Superior temporal gyrus (tissue), 1 donor: Measurements from ENCODE around the gene VEPH1.

Experiments
- DNase-seq: peaks from one replicate; pipeline ENCODE4 v3.0.0-alpha.2; 2016; ENCODE audit errors: extremely low spot score

VEPH1 gene

DNA sequence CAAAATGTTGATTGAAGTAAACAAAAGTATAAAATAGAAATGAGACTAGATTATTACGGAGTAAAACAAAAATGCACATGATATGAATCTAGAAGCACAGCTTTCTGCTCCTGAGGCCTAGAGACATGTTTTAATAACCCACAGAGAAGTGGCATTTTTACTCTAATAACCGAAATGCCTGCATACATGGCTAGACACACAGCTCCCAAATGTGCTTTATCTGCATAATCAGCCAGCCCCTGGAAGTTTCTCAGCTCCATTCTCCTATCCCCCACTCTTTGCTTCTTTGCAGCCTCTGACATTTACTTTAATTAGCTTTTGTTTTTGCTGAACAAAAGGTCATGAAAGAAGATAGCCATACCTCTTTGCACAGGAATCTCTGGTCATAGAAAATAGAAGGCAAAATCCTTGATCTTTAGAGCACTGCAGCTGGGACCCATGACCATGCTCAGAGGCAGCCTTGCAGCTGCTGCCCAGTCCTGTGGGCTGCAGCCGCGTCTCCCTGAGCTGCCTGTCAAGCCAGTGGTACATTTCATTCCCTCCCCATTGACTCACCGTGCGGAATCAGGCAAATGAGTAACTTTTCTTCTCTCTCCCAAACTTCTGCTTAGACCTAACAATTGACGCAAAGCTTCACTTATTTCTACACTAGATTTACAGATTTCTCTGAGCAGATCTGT lies at the start of gene VEPH1:
VEPH1 (minus strand) TSS at position 501 of the 680 bp plus-strand sequence. CDS start 8,067 bp downstream, outside the sequence.
- no peak for DNase-seq

DNA sequence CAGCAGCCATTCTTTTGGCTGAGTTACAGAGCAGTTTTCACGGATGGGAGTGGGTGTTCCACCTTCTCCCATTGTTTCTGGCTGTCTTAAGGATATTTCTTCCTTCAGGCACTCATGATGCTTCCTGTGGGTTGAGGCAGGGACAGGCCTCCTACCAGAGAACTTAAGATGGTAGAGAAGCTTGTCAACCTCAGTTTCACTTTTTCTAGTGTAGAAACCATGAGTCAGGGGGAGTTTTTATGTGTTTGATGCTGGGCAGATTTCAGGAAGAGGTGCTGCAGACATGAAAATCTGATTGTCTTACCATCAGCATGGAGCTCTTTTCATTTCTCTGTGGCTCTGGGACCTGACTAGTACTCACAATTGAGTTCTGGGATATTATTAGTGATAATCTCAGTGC lies 48.7 kb upstream of the VEPH1 start:
- no peak for DNase-seq

DNA sequence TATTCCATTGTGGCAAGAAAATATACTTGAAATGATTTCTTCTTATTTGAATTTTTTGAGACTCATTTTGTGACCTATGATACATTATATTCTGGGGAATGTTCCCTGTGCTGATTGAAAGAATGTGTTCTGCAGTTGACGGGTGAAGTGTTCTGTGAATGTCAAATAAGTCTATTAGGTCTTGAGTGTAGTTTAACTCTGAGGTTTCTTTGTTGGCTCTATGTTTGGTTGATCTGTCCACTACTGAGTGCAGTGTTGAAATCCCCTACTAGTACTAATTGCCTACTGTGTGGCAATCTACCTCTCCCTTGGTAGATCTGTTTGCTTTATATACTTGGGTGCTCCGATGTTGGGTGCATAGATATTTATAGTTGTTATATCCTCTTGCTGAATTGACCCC lies 46.3 kb upstream of the VEPH1 start:
- DNase-seq, result no peak

DNA sequence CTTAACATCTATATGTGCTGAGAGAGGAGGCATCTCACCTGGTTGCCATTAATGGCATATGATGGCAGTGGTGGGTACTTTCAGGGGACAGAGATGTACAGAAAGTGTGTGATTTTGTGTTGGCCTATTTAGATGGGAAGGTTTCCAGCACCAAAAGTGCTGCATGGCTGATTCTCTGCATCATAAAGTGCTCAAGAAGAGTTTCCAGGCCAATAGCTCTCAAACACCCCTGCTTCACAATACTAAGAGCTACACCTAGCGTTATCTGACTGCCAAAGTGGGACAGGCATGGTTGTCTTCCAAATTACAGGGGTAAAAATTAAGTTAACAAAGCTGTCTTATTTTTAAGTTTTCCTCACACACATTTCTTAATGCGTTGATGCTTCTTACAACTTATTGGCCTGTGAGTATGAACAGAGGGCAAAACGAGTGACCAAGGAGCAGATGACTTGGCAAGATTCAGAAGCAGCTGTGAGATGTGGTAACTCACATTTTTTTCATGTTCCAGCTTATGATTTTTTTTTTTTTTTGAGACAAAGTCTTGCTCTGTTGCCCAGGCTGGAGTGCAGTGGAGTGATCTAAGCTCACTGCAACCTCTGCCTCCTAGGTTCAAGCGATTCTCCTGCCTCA lies 41.4 kb upstream of the VEPH1 start:
- no peak for DNase-seq

DNA sequence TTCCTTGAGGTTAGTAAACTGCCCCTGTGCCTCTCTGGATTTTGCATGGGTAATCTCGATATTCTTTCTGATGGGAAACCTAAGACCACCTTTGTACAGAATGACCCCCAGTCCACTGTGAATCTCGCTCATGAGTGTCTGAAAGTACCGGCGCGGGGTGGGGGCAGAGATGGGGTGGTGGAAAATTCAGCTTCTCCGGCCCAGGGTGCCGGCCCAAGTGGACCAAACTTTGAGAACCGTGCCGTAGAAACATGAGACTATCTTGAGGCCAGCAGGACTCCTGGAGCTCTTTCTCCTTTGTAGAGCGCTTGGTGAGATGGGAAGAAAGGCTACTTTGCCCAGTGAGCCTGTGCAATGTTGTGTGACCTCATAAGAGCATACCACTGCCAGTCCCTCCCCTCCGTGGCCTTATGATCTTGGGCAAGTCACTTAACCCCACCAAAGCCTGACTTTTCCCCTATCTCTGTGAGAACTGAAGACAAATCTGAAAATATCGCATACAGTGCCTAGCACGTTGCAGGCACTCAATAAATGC lies 40.4 kb upstream of the VEPH1 start:
- DNase-seq, result no peak

DNA sequence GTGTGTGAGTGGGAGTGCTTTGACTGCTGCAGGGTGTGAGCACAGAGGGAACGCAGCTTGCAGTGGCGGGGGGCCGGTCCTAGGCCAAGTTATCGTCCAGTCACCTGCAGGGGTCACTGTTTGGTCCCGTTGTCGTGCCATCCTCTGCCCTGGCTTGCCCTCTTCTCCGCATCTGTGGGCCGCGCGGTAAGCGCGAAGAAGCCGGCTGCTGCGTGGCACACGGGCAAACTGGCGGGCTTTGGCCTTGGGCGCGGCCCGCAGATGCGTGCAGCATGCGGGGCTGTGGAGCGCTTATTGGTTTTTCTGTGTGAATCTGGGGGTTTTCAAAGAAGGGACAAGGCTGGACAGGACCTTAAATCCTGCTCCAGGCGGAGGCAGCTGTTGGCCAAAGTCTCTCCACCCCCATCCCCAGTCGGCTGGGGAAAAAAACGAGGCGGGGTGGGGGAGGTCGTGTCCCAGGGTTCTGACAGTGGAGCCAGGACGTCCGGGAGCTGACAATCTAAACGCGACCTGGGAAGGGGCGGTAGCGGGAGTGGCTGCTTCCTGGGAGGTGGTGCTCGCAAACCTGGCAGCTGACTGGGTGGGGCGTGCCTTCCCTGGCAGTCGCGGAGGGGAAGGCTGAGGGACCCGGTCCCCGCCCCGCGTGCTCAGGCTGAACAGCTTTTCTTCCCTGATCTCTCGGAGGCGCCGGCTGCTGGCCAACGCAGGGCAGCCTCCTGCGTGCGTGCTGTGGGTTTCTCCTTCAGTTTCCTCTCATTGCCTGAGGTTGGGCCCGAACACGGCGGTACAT lies 39.7 kb upstream of the VEPH1 start:
- DNase-seq, result no peak

DNA sequence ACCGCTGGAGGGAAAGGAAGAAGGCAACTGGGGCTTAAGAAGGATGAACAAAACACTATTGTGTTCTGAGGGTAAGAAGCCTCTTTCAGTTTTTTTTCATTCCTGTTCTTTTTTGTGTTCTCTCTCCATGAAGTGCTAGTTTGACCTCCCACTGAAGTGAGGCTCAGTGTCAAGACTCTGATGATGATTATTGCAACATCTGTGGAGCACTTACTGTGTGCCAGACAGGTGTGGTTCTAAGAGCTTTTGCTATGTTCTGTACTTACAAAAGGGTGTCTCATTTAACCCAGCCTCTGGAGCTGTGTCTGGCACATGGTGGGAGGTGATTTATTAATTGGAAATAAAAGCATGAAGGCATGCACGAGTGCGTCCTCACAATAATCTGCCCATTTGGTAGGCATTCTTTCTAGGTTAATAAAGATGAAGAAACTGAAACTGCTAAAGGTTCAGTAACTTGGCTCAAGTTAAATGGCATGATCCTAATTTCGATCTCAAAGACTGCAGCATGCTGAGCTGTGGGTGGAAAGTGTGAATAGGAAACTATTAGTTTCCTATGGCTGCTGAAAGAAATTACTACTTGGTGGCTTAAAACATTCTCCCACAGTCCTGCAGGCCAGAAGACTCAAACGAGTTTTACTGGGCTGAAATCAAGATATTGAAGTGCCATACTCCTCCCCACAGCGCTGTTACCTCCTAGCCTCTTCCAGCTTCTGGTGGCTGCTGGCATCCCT lies 38.5 kb upstream of the VEPH1 start:
- DNase-seq, result no peak

DNA sequence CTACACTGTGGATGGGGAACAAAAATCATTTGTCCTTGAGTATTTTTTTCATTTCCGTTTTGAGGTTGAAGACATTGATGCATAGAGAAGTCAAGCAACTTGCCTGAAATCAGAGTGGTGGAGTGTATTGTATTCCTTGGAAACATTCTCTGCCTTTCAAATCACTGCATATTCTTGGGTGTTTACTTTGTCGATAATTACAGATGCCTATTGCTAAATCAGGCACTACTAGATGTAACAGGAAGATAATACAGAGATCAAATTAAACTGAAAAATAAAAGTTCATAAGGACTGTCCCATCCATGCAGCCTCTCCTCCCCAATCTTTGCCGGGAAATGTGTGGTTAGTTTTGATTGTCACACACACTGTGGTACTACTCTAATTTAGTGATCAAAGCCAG lies 37.4 kb upstream of the VEPH1 start:
- DNase-seq, result no peak

DNA sequence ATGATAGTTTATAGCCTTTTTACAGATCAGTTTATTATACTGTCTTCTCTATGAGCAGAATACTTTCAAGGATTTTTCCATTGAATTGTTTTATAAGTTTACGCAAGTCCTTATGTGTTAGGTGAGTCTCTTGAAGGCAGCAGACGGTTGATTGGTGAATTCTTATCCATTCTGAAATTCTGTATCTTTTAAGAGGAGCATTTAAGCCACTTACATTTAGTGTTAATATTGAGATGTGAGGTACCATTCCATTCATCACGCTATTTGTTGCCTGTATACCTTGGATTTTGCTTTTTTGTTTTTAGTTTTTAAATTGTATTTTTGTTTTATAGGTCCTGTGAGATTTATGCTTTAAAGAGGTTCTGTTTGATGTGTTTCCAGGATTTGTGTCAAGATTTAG lies 32.5 kb upstream of the VEPH1 start:
- no peak for DNase-seq

DNA sequence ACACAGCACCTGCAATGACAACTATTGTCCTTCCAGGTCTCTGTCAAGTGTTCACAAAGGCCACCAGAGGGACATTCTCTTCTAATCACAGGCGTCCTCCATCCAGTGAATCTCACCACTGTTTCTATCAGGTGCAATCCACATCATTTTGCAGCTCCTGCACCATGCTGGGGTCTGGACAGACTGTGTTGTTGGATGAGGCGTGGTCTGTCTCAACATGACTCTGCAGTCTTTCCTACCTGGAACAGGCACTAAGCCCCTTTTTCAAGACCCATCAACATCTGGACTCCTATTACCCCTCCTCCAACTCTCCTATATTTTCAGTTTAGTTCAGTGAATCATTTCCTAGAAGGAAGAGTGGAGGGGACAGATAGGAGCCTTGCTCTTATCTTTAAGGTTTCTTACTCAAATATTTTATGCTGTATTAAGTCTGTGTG lies 31.5 kb upstream of the VEPH1 start:
- DNase-seq, result no peak

DNA sequence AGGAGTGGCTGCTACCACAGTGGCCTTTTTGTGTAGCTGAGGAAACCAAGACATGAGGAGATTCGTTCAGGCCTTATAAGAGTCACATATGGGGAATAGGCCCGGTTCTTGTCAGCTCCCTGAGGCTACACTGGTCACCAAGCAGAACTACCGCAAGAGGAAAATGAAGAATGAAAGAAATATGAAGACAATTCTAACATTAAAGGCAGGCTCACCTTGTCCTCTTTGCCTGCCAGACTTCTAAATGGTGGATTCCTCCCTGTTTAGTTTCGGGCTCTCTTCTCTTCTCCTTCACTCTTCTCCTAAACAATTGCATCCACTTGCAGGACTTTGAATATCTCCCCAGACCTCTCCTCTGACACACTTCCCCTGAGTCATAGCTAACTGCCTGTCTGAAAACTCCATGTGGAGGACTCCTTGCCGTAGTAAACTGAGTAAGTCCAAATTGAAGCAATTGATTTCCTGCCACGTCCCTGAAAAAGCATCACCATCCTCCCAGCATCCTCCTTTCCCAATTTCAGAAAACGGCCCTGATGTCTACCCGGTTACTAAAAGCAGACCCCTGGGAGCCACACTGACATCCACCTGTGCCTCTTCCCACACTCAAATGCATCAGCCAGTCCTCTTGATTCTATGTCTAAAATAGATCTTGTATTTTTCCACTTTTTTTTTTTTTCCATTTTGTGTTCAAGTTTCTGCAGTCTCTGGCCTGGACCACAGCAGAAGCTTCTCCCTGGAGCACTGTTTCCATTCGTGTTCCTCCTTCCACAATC lies 30.3 kb upstream of the VEPH1 start:
- no peak for DNase-seq

DNA sequence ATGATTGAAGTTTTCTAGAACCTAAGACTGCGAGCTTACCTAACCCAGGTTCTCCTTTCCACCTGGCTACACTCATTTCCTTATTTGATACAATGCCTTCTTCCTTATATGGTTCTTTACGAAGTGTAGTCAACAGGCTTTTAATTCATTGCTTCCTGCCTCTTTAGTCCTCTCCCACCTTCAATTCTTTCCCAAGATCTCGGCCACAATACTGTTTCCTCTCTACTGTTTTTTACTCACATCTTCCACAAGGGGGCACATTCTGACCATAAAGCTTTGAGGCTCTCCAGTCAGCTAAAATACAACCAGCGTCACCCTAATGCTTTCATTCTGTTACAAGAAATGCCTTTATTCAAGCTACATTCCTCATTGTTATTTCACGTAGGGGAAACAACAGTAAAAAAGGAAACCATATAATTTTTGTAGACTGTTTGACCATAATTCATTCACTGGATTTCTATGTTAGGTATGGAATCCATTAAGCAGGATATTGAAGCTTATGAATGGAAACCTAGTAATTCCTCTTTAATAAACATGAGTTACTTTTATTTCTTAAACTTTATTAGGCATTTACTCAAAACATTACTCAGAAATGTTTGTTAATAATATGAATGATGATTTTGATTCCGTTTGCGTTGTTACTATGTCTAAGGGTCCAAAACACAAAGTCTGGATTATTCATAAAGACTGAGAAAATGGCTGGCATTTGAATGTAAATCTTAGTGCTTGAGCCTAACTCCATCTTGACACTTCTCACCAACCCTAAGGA lies 29.5 kb upstream of the VEPH1 start:
- DNase-seq, result peak; percentile 89

DNA sequence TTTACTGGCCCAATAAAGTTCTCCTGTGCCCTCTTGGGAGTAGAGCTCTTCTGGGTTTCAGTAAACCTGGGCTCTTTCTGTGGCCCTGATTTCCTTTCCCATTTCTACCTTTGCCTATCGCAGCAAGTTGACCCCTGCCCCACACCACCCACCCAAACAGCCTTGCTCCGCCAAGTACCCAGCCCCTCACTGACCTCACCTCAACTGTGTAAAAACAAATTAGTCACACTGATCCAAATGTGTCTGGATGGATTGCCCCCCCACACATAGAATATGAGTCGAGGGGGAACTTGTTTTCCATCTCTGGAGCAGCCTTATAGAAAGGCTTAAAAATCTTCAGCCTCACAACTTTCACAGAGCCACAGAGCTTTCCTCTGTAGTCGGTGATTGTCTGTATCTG lies 28.6 kb upstream of the VEPH1 start:
- DNase-seq, result no peak

DNA sequence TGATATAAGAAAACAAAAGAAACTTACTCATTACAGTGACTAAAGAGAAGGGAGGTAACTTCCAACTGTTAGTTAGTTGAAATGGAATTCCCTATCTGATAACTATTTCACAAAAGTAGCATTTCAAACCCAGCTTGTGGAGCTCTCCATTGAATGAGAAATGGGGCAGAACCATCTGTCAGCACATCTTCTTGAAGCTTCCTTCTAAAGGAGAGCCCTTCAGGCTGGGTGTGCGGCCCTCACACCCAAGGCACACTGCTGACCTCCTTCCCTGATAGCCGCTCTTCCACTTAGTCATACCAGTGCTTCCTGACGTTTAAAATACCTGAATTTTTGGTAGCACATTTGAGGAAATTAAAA lies 28.1 kb upstream of the VEPH1 start:
- no peak for DNase-seq

DNA sequence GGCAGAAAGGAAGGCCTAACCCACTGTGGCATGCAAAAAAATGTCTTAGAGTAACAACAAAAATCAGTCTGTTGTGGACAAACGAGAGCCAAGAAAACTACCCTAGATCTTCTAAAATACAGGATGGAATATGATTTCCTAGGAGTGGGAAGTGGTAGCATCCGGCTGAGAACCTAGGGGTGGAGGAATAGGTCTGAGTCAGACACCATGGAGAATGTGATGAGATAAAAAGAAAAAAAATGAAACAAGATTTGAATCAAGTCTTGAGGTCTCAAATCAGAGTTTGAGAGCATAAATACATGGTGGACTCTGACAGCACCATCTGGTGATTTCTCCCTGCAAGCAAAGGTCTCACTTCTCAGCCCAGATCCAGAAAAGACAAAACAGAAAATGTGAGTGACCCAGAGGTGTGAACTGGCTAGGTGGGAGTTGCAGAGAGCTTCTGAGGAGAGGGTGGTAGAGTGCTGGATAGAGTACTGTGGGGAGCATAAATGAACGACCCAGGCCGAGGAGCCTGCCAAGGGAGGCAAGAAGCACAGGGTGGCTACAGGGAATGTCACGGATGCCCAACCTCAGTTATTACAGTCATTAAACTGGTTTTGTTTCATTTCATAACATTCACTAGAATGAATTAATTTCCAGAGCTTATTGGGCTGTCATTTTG lies 27.6 kb upstream of the VEPH1 start:
- no peak for DNase-seq

DNA sequence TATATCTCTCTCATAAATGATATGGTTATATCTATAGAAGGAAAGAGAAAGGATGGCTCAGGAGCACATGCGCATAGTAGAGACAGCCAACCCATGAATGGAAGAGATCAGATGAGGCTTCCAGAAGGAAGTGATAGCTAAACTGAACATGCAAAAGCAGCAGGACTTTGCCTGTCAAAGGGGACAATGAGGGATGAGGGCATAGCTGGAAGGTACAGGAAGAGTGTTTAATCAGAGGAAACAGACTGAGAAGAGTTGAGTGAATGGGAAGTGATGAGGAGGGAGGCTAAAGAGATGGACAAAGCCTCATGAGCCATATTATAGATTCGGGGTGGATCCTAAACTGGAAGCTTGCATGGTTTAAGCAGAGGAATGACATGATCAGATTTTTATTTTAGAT lies 26.5 kb upstream of the VEPH1 start:
- DNase-seq, result no peak

DNA sequence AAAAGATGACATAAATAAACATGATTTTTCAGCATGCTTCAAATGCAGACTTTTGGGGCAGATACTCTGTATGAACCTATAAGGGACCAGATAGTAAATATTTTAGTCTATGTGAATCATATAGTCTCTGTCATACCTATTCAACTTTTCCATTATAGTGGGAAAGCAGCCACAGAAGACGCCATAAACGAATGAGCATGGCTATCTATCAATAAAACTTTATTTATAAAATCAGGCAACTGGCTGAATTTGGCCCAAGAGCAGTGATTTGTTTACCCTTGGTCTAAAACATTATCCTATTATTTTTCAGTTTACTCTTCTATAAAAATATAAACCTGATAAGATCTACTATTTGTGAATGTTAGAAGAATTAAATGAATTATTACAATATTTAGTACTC lies 25.9 kb upstream of the VEPH1 start:
- no peak for DNase-seq

DNA sequence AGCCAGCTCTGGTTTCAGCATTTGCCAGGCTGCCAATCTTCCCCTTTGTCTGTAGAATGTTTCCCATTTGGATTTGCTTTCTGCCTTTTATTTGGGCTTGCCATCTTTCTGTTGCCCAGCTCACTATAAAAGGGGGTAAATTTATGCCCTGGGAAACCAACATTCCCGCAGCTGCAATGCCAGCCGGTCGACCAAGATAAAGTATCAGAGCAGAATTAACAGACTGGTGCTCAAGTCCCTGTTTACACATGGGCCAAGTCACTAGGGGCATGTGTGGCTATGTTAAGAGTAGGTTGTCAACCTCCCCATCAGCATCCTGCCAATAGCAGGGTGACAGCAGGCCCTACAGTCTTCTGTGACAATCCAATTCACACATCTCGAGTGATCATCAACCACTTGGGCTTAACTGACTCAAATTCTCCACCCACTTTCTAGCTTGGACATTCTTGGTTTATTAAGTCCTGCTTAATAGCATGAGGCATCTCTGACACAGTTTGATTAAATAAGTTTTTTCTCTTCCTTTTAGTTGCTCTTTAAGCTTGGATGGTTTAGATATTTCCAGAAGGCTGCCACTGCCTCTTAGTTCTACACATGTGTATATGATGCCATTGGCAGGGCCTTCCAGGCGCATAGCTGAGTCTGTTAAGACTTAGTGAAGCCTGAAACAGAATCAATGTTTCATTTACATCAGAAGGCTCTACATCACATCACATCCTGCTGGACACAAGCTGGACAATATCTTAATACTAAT lies 24.1 kb upstream of the VEPH1 start:
- no peak for DNase-seq

DNA sequence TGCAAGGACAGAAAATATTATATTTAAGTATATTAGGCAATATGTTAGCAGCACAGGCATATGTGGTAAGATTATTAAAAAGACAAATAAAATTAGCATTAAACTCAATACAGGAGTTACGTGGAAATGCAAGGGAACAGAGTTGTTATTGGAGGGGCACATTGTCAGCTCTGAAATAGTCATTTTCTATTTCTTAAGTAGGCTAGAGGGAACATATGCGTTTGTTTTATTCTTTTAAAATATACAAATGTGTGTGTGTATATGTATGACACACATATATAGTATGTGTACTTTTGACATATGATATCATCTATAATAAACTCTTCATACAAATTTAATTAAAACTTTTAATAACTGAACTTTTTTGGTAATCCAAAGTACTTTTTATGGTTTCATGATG lies 22.8 kb upstream of the VEPH1 start:
- no peak for DNase-seq
